K562 (cell line): ENCODE data around the gene TP53TG5. TPM values are rescaled to one million over a fixed set of nuclear protein-coding genes. Genes with fewer than 3 reads are reported as not detected.

Source experiments
- FOS ChIP-seq: IDR thresholded peaks from 3 replicates; pipeline ENCODE4 v1.6.1; 2011; ENCODE audit not compliant: insufficient read length; ENCODE audit errors: extremely low read depth
- GABPB1 ChIP-seq: sonication (generic); formaldehyde crosslinking; IDR thresholded peaks from 2 replicates; pipeline ENCODE4 v1.8.0; 2022; ENCODE audit warnings: mild to moderate bottlenecking, missing genetic modification reagents
- MNT ChIP-seq, 2 experiments: fragments of 450-650 bp; conservative IDR thresholded peaks; 2 replicates each; pipeline ENCODE4 v1.6.1; 2017; ENCODE audit warnings: mild to moderate bottlenecking in 2 of 2, moderate library complexity in 2 of 2
- MYC ChIP-seq, 2 experiments: fragments of 250-450 bp in 1 of 2; sonication (Bioruptor Pico) in 1 of 2; IDR thresholded peaks; 2 replicates each; pipeline versions ENCODE4 v1.5.1 to v1.6.1; 2012 to 2021; ENCODE audit warnings: low read depth in 2 of 2, borderline replicate concordance in 1 of 2, improper control_type of control experiment in 1 of 2, low read length in 1 of 2, mild to moderate bottlenecking in 1 of 2, moderate library complexity in 1 of 2
- NCOR1 ChIP-seq: fragments of 450-650 bp; IDR thresholded peaks from 2 replicates; pipeline ENCODE4 v1.6.1; 2016; ENCODE audit warnings: mild to moderate bottlenecking, moderate library complexity
- NR2C1 ChIP-seq, 2 experiments: fragments of 450-650 bp; IDR thresholded peaks; 2 replicates each; pipeline ENCODE4 v1.6.1; 2017; ENCODE audit warnings: mild to moderate bottlenecking in 2 of 2, antibody characterized with exemption in 1 of 2, inconsistent platforms in 1 of 2, missing compliant biosample characterization in 1 of 2, missing genetic modification characterization in 1 of 2
- NRF1 ChIP-seq, 2 experiments: fragments of 450-650 bp; IDR thresholded peaks in 1 of 2; conservative IDR thresholded peaks in 1 of 2; 2 replicates each; pipeline ENCODE4 v1.6.1; 2014; ENCODE audit warnings: mild to moderate bottlenecking in 2 of 2
- REST ChIP-seq, 2 experiments: fragments of 450-650 bp; formaldehyde crosslinking in 1 of 2; IDR thresholded peaks; 2 replicates each; pipeline versions ENCODE4 v1.4.0 to v1.6.1; 2014 to 2020; ENCODE audit warnings: mild to moderate bottlenecking in 2 of 2, borderline replicate concordance in 1 of 2, low read depth in 1 of 2
- ZNF324 ChIP-seq: fragments of 250-450 bp; sonication (Bioruptor Pico); IDR thresholded peaks from 2 replicates; pipeline ENCODE4 v1.4.0; 2020; ENCODE audit warnings: mild to moderate bottlenecking
- ZNF551 ChIP-seq: fragments of 250-450 bp; sonication (Bioruptor Pico); IDR thresholded peaks from 2 replicates; pipeline ENCODE4 v1.5.0; 2021; ENCODE audit warnings: mild to moderate bottlenecking, moderate library complexity
- ZNF699 ChIP-seq: fragments of 250-450 bp; sonication (Bioruptor Pico); IDR thresholded peaks from 2 replicates; pipeline ENCODE4 v1.8.0; 2021; ENCODE audit warnings: mild to moderate bottlenecking, moderate library complexity; ENCODE audit not compliant: insufficient replicate concordance
- ZNF766 ChIP-seq: fragments of 200-800 bp; sonication (Bioruptor generic); conservative IDR thresholded peaks from 2 replicates; pipeline ENCODE4 v1.6.1; 2016; ENCODE audit warnings: missing genetic modification characterization, missing compliant biosample characterization
- polyA plus RNA-seq, 8 experiments: library from polyadenylated mRNA; depleted of rRNA in 4 of 8; stranded (reverse) in 5 of 8; unstranded in 3 of 8; fragments of >200 nt; fragmentation: Nextera tagmentation in 2 of 8; fragmentation: Illumina TruSeq in 1 of 8; extraction: Ambion mirVana in 2 of 8; extraction: Trizol in 1 of 8; gene quantifications; 2 replicates each; pipeline versions ENCODE4 v1.2.1 to v1.2.3, GENCODE V29; 2011 to 2014; ENCODE audit warnings: inconsistent platforms in 1 of 8, missing spikeins in 1 of 8
- total RNA-seq, 7 experiments: library from RNA; depleted of rRNA in 6 of 7; stranded (reverse); fragments of >200 nt in 6 of 7; fragmentation: Illumina TruSeq in 2 of 7; extraction: Trizol in 2 of 7; gene quantifications; 2 replicates each; pipeline versions ENCODE4 v1.2.1 to v1.2.3, GENCODE V29; 2011 to 2021; ENCODE audit warnings: low replicate concordance in 1 of 7

Gene TP53TG5
- total and polyA plus RNA-seq, 9 of the 15 experiments (the other 6 are each of a cell fraction or from before 2014, with no cell fraction given): 0.04 to 0.05 (median 0.04) TPM; not detected in 6

- TF ChIP-seq REST (IDR thresholded peaks at IDR 0.05; ENCODE audit: borderline replicate concordance): peak; percentile 93
- TF ChIP-seq REST (CRISPR knock-in tag; IDR thresholded peaks at IDR 0.05; ENCODE audit: low read depth): no peak
- TF ChIP-seq MYC (IDR thresholded peaks at IDR 0.05; ENCODE audit: low read depth, low read length): peak; percentile 67
- no peak for TF ChIP-seq MYC (CRISPR knock-in tag; IDR thresholded peaks at IDR 0.05; ENCODE audit: borderline replicate concordance, low read depth)
- 0 out of 2 replicates have a peak, but pooled peaks have one; percentile 39 for TF ChIP-seq ZNF766 (CRISPR knock-in tag)
- no peak for TF ChIP-seq FOS
- no peak for TF ChIP-seq ZNF324 (CRISPR knock-in tag)
- no peak for TF ChIP-seq NR2C1 (IDR thresholded peaks at IDR 0.05)
- peak; percentile 47; the same call in 1 of the 2 replicates for TF ChIP-seq NR2C1 (tag; IDR thresholded peaks at IDR 0.05)
- no peak for TF ChIP-seq ZNF699 (CRISPR knock-in tag)
- no peak for TF ChIP-seq NCOR1
- TF ChIP-seq GABPB1 (CRISPR knock-in tag): no peak
- TF ChIP-seq ZNF551 (CRISPR knock-in tag): no peak
- TF ChIP-seq MNT (conservative IDR thresholded peaks at IDR 0.05): peak; percentile 38 to 51; a peak in 2 of 4 replicates
- 0 out of 4 replicates have a peak, but pooled peaks of 1 of the 2 experiments have one; percentile 18 for TF ChIP-seq NRF1 (conservative IDR thresholded peaks at IDR 0.05 in 1 of 2, IDR thresholded peaks at IDR 0.05 in 1 of 2)
These were observed 55.2 kb downstream of the TP53TG5 start (continued) for GRCh38 chr20:45322952-45323383.
